H9 (cell line): ENCODE results near the gene DUSP28. TPM values are rescaled to one million over a fixed set of nuclear protein-coding genes. Genes with fewer than 3 reads are reported as not detected.

Source experiments
- DNase-seq: peaks from one replicate; pipeline ENCODE4 v3.0.0-alpha.2; 2017
- H2AFZ ChIP-seq: one replicate; pipeline ENCODE4 v1.6.1; 2013; ENCODE audit warnings: mild to moderate bottlenecking, low read length, control low read depth, moderate library complexity
- H2AK5ac ChIP-seq: 2 replicates; pipeline ENCODE4 v1.6.1; 2013; ENCODE audit warnings: low read length, control low read depth, mixed read lengths; ENCODE audit not compliant: insufficient read length
- H2BK120ac ChIP-seq: one replicate; pipeline ENCODE4 v1.6.1; 2013; ENCODE audit warnings: low read depth, mild to moderate bottlenecking, low read length, control low read depth, inconsistent platforms; ENCODE audit not compliant: poor library complexity, severe bottlenecking
- H2BK12ac ChIP-seq: 2 replicates; pipeline ENCODE4 v1.6.1; 2013; ENCODE audit warnings: low read length, control low read depth, mixed read lengths, low read depth; ENCODE audit not compliant: insufficient read length
- H2BK15ac ChIP-seq: 2 replicates; pipeline ENCODE4 v1.6.1; 2013; ENCODE audit warnings: low read depth, low read length, control low read depth
- H2BK20ac ChIP-seq: one replicate; pipeline ENCODE4 v1.6.1; 2013; ENCODE audit warnings: low read depth, mild to moderate bottlenecking, low read length, control low read depth, inconsistent platforms; ENCODE audit not compliant: poor library complexity, severe bottlenecking
- H2BK5ac ChIP-seq: 2 replicates; pipeline ENCODE4 v1.6.1; 2013; ENCODE audit warnings: low read length, control low read depth, mixed read lengths; ENCODE audit not compliant: insufficient read length
- H3K14ac ChIP-seq: 2 replicates; pipeline ENCODE4 v1.6.1; 2013; ENCODE audit warnings: low read length, control low read depth; ENCODE audit not compliant: insufficient read depth
- H3K18ac ChIP-seq: 2 replicates; pipeline ENCODE4 v1.6.1; 2013; ENCODE audit warnings: low read depth, mild to moderate bottlenecking, mixed read lengths, low read length, control low read depth; ENCODE audit not compliant: insufficient read length
- H3K23ac ChIP-seq: 2 replicates; pipeline ENCODE4 v1.6.1; 2013; ENCODE audit warnings: low read length, control low read depth, mixed read lengths, low read depth; ENCODE audit not compliant: insufficient read length
- H3K23me2 ChIP-seq: 2 replicates; pipeline ENCODE4 v1.6.1; 2013; ENCODE audit warnings: low read depth, mild to moderate bottlenecking, mixed read lengths, low read length, control low read depth; ENCODE audit not compliant: insufficient read length, poor library complexity, severe bottlenecking
- H3K27ac ChIP-seq: 2 replicates; pipeline ENCODE4 v1.5.1; 2013; ENCODE audit warnings: low read length, control low read depth, mixed read lengths, low read depth; ENCODE audit not compliant: insufficient read length
- H3K27me3 ChIP-seq: 2 replicates; pipeline ENCODE4 v1.6.1; 2013; ENCODE audit warnings: low read length, control low read depth, inconsistent platforms; ENCODE audit not compliant: insufficient read depth
- H3K4ac ChIP-seq: 2 replicates; pipeline ENCODE4 v1.6.1; 2013; ENCODE audit warnings: low read depth, mild to moderate bottlenecking, control low read depth, inconsistent platforms, low read length, moderate library complexity
- H3K4me1 ChIP-seq: 2 replicates; pipeline ENCODE4 v1.6.1; 2013; ENCODE audit warnings: low read length, control low read depth, inconsistent platforms; ENCODE audit not compliant: insufficient read depth
- H3K4me2 ChIP-seq: 2 replicates; pipeline ENCODE4 v1.6.1; 2013; ENCODE audit warnings: low read length, control low read depth, mixed read lengths; ENCODE audit not compliant: insufficient read length, insufficient read depth
- H3K56ac ChIP-seq: 2 replicates; pipeline ENCODE4 v1.6.1; 2013; ENCODE audit warnings: low read depth, mild to moderate bottlenecking, mixed read lengths, low read length, control low read depth; ENCODE audit not compliant: insufficient read length
- H3K79me1 ChIP-seq: 2 replicates; pipeline ENCODE4 v1.6.1; 2013; ENCODE audit warnings: low read depth, mild to moderate bottlenecking, moderate library complexity, low read length, control low read depth, inconsistent platforms; ENCODE audit not compliant: insufficient read depth, poor library complexity, severe bottlenecking
- H3K79me2 ChIP-seq: 2 replicates; pipeline ENCODE4 v1.6.1; 2013; ENCODE audit warnings: low read length, control low read depth, inconsistent platforms; ENCODE audit not compliant: insufficient read depth
- H3K9ac ChIP-seq: 2 replicates; pipeline ENCODE4 v1.6.1; 2013; ENCODE audit warnings: low read length, control low read depth, mixed read lengths; ENCODE audit not compliant: insufficient read length; ENCODE audit errors: extremely low read depth
- H3K9me3 ChIP-seq: one replicate; pipeline ENCODE4 v1.6.1; 2013; ENCODE audit warnings: low read depth, low read length, inconsistent platforms; ENCODE audit not compliant: control insufficient read depth
- H3T11ph ChIP-seq: one replicate; pipeline ENCODE4 v1.6.1; 2013; ENCODE audit warnings: mild to moderate bottlenecking, low read length, control low read depth, inconsistent platforms
- H4K20me1 ChIP-seq: one replicate; pipeline ENCODE4 v1.6.1; 2013; ENCODE audit not compliant: control insufficient read depth, insufficient read length, insufficient read depth
- H4K5ac ChIP-seq: 2 replicates; pipeline ENCODE4 v1.6.1; 2013; ENCODE audit warnings: low read depth, mild to moderate bottlenecking, mixed read lengths, low read length, control low read depth; ENCODE audit not compliant: insufficient read length
- H4K8ac ChIP-seq: replicated peaks from 2 replicates; pipeline ENCODE4 v1.6.1; 2013; ENCODE audit warnings: low read length, control low read depth, mixed read lengths, low read depth; ENCODE audit not compliant: insufficient read length
- H4K91ac ChIP-seq: 2 replicates; pipeline ENCODE4 v1.6.1; 2013; ENCODE audit warnings: low read depth, mild to moderate bottlenecking, moderate library complexity, mixed read lengths, low read length, control low read depth; ENCODE audit not compliant: insufficient read length
- H3K27ac Mint-ChIP-seq, 3 experiments: 2 replicates in 2 of 3; 3 replicates in 1 of 3; pipeline ENCODE4 v1.8.0; 2020 to 2021; ENCODE audit warnings: mixed read lengths in 3 of 3, mild to moderate bottlenecking in 1 of 3, moderate library complexity in 1 of 3
- H3K27me3 Mint-ChIP-seq: 2 replicates; pipeline ENCODE4 v1.8.0; 2021; ENCODE audit warnings: low read depth, mild to moderate bottlenecking, moderate library complexity, mixed read lengths
- H3K36me3 Mint-ChIP-seq, 3 experiments: 2 replicates in 2 of 3; 3 replicates in 1 of 3; pipeline ENCODE4 v1.8.0; 2020 to 2021; ENCODE audit warnings: low read depth in 3 of 3, mixed read lengths in 3 of 3; ENCODE audit not compliant: insufficient read depth in 1 of 3
- H3K4me1 Mint-ChIP-seq, 2 experiments: 2 replicates each; pipeline ENCODE4 v1.8.0; 2020; ENCODE audit warnings: mixed read lengths in 2 of 2
- H3K4me3 Mint-ChIP-seq, 2 experiments: 2 replicates in 1 of 2; 3 replicates in 1 of 2; pipeline ENCODE4 v1.8.0; 2020 to 2021; ENCODE audit warnings: mild to moderate bottlenecking in 2 of 2, mixed read lengths in 2 of 2, moderate library complexity in 1 of 2
- H3K9me3 Mint-ChIP-seq, 2 experiments: 2 replicates in 1 of 2; 3 replicates in 1 of 2; pipeline ENCODE4 v1.8.0; 2020; ENCODE audit warnings: mild to moderate bottlenecking in 2 of 2, mixed read lengths in 2 of 2, moderate library complexity in 1 of 2
- WGBS: extraction: QIAGEN DNeasy Blood & Tissue Kit; methylation state at CpG from one replicate; pipeline ENCODE4 v1.1.7; 2013; ENCODE audit warnings: missing lambda C conversion rate, low lambda C conversion rate, mixed read lengths; ENCODE audit not compliant: insufficient read length; ENCODE audit errors: extremely low coverage; 5-methylcytosine and 5-hydroxymethylcytosine counted together
- total RNA-seq: library from RNA; stranded (reverse); gene quantifications from 2 replicates; pipeline ENCODE4 v1.2.1, GENCODE V29; 2021
- TF ChIP-seq, protein P1 (sequence below): fragments of 200-600 bp; sonication (generic); conservative IDR thresholded peaks from 3 replicates; pipeline ENCODE4 v1.8.0; 2021; ENCODE audit warnings: antibody characterized with exemption, mild to moderate bottlenecking

Gene DUSP28
- total RNA-seq, 1 experiment from 2014 or later: 1.6 TPM

DNA sequence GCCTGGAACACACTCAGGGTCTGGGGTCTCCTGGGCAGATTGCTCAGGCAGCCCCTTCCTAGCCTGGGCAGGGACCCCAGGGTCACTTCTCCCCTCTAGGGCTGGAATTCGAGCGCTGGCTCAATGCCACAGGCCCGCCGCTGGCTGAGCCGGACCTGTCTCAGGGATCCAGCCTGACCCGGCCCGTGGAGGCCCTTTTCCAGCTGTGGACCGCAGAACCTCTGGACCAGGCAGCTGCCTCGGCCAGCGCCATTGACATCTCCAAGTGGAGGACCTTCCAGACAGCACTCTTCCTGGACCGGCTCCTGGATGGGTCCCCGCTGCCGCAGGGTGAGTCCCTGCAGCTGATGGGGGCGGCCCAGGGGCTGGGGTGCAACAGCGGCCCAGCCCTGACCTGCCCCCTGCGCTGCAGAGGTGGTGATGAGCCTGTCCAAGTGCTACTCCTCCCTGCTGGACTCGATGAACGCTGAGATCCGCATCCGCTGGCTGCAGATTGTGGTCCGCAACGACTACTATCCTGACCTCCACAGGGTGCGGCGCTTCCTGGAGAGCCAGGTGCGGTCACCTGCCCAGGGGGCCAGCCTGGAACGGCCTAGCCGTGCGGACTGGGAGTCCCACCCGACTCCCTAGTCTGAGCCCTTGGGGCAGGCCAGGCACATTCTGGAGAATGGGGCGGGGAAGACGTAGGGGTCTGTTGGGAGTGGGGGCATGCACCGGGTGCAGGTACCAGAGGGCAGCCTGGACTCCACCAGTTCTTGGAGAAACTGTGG is 16.5 kb downstream of the DUSP28 start:
- H3K9me3 Mint-ChIP-seq: no peaks in the 10 kb centered on the region
- Histone ChIP-seq H3K4me1 (no peaks in the 10 kb centered on the region), H2BK12ac (no peak overlapping the region), H2AK5ac (no peak overlapping the region), H4K5ac (no peak overlapping the region), H2BK15ac (no peak overlapping the region), H3K23ac (no peak overlapping the region), H2BK120ac (no peak overlapping the region), H3K14ac (no peak overlapping the region), H3K18ac (no peak overlapping the region), H3K27ac (no peak overlapping the region), H3K56ac (no peak overlapping the region), H3K4me2 (no peak overlapping the region), H3T11ph (no peak overlapping the region), H3K79me2 (no peaks in the 10 kb centered on the region), H4K8ac (no peak overlapping the region), H3K4ac (no peak overlapping the region), H2AFZ (no peak overlapping the region), H3K23me2 (no peaks in the 10 kb centered on the region), H2BK5ac (no peak overlapping the region), H2BK20ac (no peak overlapping the region), H4K91ac (no peak overlapping the region), H3K27me3 (no peaks in the 10 kb centered on the region), H3K79me1 (no peaks in the 10 kb centered on the region), H3K9ac (no peak overlapping the region), H3K9me3 (no peaks in the 10 kb centered on the region), H4K20me1 (no peaks in the 10 kb centered on the region)
- TF ChIP-seq, protein P1, sequence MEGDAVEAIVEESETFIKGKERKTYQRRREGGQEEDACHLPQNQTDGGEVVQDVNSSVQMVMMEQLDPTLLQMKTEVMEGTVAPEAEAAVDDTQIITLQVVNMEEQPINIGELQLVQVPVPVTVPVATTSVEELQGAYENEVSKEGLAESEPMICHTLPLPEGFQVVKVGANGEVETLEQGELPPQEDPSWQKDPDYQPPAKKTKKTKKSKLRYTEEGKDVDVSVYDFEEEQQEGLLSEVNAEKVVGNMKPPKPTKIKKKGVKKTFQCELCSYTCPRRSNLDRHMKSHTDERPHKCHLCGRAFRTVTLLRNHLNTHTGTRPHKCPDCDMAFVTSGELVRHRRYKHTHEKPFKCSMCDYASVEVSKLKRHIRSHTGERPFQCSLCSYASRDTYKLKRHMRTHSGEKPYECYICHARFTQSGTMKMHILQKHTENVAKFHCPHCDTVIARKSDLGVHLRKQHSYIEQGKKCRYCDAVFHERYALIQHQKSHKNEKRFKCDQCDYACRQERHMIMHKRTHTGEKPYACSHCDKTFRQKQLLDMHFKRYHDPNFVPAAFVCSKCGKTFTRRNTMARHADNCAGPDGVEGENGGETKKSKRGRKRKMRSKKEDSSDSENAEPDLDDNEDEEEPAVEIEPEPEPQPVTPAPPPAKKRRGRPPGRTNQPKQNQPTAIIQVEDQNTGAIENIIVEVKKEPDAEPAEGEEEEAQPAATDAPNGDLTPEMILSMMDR: no peak
- H3K4me1 Mint-ChIP-seq: peaks cover 7 to 8% of the 10 kb centered on the region in 2 experiments
- H3K4me3 Mint-ChIP-seq: no peak overlapping the region
- H3K27me3 Mint-ChIP-seq: no peaks in the 10 kb centered on the region
- no peak overlapping the region for H3K27ac Mint-ChIP-seq
- no peak for DNase-seq
- H3K36me3 Mint-ChIP-seq: no peaks in the 10 kb centered on the region; a peak in 2 of 7 replicates
- WGBS: no CpG with 5 or more reads among the region's 32 CpGs
